Activated T-helper 1 cell treated with anti-CD3 and anti-CD28 coated beads, Interleukin-2, amount 50 U/mL, for 16 hours (primary cell): ENCODE measurements around the gene ERI3.

ENCODE experiments used
- DNase-seq, 2 donors: peaks; one replicate each; pipeline ENCODE4 v3.0.0-alpha.2; 2020; ENCODE audit warnings: low read depth in 1 of 2, low spot score in 1 of 2

The ERI3 gene

GRCh38 chr1:44354840-44355581 lies at the start of gene ERI3:
TSS of gene ERI3 (minus strand) at chr1:44355257. CDS start at chr1:44355026, 231 bp downstream.
- DNase-seq = peak; percentile 91 to 93

- no peak for DNase-seq
Observed at GRCh38 chr1:44401256-44402228, 46.5 kb upstream of the ERI3 start.

GRCh38 chr1:44390277-44390676 lies 35.2 kb upstream of the ERI3 start:
- DNase-seq = no peak

- DNase-seq = no peak
Observed at GRCh38 chr1:44389437-44389836, 34.4 kb upstream of the ERI3 start.

GRCh38 chr1:44388551-44388950 lies 33.5 kb upstream of the ERI3 start:
- DNase-seq = no peak

- no peak for DNase-seq
Observed at GRCh38 chr1:44380666-44381177, 25.7 kb upstream of the ERI3 start.

- no peak for DNase-seq
Observed at GRCh38 chr1:44377925-44378784, 23.1 kb upstream of the ERI3 start.

GRCh38 chr1:44375547-44375946 lies 20.5 kb upstream of the ERI3 start:
- no peak for DNase-seq

GRCh38 chr1:44371206-44371605 lies 16.1 kb upstream of the ERI3 start:
- no peak for DNase-seq

GRCh38 chr1:44368471-44369151 lies 13.6 kb upstream of the ERI3 start:
- no peak for DNase-seq

GRCh38 chr1:44367944-44368343 lies 12.9 kb upstream of the ERI3 start:
- no peak for DNase-seq

GRCh38 chr1:44366371-44366975 lies 11.4 kb upstream of the ERI3 start:
- no peak for DNase-seq

- DNase-seq = no peak
Observed at GRCh38 chr1:44361478-44361877, 6.4 kb upstream of the ERI3 start.

- DNase-seq = no peak
Observed at GRCh38 chr1:44359234-44359935, 4.3 kb upstream of the ERI3 start.

- DNase-seq = no peak
Observed at GRCh38 chr1:44357710-44358109, 2.7 kb upstream of the ERI3 start.

- DNase-seq = no peak
Observed at GRCh38 chr1:44355582-44356305, 687 bp upstream of the ERI3 start.

- DNase-seq = no peak
Observed at GRCh38 chr1:44354268-44354839, 703 bp downstream of the ERI3 start.

GRCh38 chr1:44353604-44354003 lies 1.5 kb downstream of the ERI3 start:
- DNase-seq = no peak
